Stimulated activated CD4-positive, alpha-beta T cell treated with anti-CD3 and anti-CD28 coated beads, Interleukin-1b, Interleukin-23, amount 100 ng/mL, for 24 hours (primary cell): ENCODE data around the gene TBC1D30.

Source experiments
- DNase-seq, 4 experiments: peaks; one replicate each; pipeline ENCODE4 v3.0.0-alpha.2; 2020; ENCODE audit warnings: low read depth in 4 of 4, low spot score in 1 of 4

TBC1D30 gene

DNA sequence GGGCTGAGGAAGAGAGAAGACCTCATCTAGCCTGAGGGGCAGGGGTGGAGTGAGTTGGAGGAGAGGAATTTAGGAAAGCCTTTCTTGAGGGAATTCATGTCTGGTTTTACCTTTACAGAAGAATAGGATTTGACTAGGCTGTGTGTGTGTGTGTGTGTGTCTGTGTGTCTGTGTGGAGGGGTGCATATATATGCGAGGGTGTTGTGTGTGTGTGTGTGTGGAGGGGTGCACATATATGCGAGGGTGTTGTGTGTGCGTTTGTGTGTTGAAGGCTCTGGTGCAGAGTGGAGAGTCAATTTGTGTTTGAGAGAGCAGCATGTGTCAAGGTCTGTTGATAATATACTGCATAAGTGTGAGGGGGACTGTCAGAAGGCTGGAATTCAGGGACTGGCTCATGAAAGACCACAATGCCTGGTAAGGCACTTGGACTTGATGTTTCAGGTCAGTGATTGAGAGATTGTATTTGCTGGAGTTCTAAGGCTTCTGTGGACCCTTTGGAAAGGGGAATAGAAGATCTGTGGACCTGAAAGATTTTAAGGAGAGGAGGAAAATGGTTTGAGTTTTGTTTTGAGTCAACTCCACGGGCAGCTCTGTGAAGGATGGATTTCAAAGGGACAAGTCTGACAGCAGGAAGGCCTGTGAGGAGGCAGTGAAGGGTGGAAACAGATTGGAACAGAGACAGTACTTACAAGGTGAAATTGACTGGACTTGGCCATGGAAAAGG lies 34.6 kb downstream of the TBC1D30 start:
- no peak for DNase-seq

DNA sequence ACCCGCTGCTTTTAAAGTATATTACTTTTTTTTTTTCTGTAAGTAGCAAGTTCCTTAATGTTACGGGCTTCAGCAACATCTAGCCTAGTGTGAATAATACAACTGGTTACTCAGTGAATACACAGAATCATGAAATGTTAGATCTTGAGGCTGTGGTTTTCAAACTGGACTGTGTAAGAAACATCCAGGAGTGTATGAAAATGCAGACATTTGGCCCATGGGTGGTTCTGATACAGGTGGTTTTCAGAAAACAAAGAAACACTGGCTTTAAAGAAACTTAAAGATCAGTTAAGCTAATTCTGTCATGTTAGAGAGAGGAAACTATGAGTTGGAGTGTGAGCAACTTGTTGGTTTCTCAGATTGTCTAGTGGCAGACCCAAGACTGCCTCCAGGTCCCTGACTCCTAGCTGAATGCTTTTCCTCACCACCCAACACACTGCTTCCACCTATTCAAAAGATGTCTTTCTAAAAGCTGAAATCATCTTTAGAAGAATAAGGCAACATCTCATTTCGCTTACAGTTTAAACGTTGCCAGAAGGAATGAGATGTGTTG lies 36.1 kb downstream of the TBC1D30 start:
- DNase-seq: no peak

DNA sequence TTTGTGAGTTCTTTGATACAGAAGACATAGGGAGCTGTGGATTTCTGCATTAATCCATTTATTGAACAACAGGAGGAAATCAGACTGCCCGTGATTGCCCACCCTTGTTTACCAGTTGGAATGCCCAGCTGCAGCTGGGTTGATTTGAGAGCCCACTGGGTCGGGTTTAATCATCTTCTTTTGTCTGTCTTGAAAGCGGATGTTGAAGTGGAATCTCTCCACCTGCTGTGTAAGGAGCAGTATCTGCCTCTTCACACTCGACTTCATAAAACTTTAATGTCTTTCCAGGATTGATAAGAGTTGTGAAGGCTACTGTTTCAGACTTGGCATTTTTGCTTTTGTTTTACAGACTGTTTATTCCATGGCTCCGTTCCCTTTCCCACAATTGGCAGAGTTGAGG lies 39.9 kb downstream of the TBC1D30 start:
- DNase-seq: no peak

DNA sequence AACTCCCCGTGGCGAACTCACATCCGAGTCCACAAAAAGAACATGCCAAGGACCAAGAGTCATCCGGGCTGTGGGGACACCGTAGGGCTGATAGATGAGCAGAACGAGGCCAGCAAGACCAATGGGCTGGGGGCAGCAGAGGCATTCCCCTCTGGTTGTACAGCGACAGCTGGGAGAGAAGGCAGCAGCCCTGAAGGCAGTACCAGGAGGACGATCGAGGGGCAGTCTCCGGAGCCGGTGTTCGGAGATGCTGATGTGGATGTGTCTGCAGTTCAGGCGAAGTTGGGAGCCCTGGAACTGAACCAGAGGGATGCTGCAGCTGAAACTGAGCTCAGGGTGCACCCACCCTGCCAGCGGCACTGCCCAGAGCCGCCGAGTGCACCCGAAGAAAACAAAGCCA lies 50.7 kb downstream of the TBC1D30 start:
- DNase-seq: no peak

DNA sequence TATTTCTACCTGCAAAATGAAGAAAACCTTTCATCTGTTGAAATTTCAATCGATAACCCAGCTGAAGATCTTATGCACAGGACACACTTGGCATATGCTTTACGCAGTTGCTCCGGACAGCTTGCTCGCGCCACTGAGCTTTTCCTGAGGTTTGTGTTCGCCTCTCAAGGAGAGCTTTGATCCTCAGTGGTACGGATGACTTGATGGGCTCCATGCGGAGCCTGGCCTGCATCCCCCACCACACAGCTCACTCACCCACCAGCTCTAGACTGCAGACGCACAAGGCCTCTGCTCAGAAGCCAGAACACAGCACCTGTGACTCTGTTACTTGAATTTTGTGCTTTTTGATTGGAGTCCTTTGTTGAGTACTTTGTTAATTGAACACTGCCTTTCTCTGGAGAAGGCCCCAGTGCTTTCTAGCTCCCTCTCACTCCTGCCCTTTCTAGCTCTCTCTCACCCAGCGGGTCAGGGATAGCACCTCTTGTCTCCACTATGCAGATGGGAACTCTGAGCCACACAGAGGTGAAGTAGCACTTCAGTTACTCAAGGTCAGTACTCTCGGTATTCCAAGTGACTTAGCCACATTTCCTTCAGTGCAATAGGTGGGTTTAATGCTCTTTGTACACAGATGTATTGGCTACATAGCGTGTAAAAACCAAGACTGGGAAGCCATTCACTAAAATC lies 52.1 kb downstream of the TBC1D30 start:
- DNase-seq: no peak

DNA sequence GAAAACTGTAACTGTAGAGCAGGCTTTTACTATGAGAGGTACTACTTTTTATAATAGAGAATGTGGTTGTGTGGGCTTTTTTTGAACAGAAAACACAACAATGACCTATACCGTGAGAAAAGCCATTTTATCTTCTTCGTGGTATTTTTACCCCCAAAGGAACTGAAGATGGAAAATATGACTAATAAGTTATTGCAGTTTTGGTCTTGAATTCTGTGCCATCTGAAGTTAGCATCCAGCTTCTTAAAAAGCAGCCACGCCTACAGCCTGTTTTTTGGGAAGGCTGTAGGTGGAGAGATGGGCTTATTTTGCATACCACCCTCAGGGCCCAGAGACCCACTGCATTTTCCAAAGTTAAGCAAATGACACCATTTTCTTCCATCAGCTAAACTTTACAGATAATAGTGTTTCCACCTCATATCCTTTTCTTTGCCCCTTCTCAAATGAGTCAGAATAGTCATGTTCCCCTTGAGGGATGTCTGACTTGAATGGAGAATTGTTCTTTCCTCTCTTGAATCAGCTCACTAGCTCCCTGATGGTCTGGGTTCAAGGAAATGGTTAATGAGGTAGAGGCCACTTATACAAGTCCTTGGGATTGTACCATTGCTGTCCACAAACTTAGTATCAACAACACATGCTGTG lies 53.0 kb downstream of the TBC1D30 start:
- no peak for DNase-seq

DNA sequence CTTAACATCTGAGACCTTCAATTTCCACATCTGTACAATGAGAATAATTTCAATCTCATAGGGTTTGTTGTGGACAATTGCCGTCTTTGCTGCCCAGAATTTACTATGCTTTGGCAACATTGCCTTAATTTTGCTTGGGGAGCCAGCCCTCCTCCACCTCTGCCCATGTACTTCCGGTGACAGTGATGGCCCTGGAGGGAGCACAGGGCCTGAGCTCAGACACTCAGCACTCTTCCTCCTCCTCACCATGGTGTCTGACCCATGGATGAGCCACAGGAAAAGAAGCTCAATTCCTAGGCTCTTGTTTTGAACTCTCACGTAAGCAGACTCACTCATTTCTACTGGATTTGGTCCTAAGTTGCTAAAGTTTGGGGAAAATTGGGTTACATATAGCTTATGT lies 58.2 kb downstream of the TBC1D30 start:
- no peak for DNase-seq

DNA sequence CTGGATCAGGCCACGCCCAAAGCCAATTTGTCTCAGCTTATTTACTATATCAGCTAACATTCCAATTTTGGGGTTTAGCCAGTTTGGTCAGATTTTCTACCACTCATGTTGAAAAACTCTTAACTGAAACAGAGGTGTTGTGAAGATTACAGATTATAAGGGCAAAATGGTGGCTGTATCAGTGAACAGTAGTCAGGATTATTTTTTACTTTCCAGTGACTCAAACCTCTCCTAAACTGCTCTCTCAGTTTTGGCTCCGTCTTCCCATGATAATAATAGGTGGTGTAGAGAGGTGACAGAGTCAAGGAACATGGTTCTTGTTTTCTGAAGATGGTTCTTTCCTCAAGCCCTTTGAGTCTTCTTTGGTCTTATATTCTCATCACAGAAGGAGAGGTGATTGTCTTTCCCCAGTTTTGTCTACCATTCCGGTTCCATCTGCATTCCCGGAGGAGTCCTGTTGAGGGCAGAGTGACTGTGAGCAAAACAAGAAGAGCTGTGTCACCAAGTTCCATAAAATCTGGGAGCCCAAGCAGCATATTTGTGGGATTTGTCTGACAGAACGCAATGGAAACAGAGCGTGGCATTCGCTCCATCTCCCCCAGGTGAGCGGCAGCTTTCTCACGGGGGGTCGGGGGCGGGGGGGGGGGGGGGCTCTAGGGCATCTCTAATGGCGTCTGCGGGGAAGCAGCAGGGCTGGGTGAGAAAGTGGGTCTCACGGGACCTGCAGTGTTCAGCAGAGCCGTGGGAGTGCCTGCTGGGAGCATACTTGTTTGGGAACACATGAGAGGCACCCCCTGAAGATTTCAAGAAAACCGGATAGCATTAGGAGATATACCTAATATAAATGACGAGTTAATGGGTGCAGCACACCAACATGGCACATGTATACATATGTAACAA lies 59.1 kb downstream of the TBC1D30 start:
- no peak for DNase-seq

DNA sequence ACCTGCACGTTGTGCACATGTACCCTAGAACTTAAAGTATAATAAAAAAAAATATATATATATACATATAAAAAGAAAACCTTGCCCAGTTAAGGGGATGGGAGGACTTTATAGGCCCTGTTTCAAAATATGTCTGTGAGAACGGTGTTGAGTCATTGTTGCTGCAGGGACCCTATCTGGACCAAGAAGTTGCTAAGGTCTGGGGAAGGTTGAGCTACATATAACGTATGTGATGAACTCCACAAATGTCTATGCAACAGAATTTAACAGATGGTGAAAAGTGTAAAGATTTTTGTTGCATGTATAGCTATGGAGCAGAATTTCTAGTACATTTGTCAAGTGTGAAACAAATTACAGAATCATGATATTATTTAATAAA lies 59.7 kb downstream of the TBC1D30 start:
- DNase-seq: no peak

DNA sequence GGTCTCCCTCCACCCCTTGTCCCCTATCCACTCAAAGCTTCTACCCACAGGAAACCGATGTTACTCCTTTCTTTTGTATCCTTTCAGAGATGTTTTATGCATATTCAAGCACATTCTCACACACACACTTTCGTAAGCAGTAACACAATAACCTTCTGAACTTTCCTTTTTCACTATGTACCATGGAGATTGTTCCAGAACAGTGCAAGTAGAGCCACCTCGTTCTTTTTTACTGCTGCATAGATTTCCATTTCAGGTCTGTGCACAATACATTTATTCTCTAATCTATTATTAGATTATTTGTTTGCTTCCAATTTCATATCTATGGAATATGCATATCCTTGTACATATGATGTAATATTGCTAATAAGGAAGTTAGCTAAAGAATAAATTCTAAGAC lies 60.3 kb downstream of the TBC1D30 start:
- DNase-seq: no peak

DNA sequence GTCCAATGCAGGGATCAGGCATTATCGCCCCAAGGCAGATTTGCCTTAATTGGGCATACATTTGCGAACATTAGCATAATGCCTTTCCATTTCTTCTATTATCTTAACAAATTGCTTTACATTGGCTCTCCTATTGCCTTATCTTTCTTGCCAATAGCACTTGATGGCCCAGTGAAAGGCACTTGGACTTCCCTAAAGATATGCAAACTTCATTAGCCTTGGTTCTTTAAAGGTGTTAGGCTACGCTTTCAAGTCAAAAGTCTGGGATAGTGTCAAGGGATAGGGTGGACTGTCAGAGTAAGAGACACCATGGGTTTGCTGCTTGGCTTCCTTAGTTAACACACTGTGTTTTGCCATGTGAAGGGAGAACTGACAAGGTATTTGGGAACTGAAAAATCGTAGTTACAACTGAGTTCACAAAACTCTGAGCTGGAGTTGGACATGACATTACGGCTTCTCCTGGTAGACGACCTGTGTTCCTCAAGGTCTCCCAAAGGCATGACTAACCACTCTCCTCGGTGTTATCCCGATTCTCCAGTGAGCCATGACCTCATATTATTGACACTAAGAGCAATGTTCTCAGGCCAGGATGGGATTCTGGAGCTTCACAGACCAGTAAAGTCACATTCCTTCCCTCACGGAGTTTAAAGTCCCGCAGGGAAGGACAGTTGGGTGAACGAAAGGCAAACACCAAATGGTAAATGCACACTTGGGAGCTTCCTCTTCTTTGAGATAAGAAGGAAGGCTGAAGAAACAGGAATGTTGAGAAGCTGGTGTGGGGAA lies 65.2 kb downstream of the TBC1D30 start:
- DNase-seq: no peak

DNA sequence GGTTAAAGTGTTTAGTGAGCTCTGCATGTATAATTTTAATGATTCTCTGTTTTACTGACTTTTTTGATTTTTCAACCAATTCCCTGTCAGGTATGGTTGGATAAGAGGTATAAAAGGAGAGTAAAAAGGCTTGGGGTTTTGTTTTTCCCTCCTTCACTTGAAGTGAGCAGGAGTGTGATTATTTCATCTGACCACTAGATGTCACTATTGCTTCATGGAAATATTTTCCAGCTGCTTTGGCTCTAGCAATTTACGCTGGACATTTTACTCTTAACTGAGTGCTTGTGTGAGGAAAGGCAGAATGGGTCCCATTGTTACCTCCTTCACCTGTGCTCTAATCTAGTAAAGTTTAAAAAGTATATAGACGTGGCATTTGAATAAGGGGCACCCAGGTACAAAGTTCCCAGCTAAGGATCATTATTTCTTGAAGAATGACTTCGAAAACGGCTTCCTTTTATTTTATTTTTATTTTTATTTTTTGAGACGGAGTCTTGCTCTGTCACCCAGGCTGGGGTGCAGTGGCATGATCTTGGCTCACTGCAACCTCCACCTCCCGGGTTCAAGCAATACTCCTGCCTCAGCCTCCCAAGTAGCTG lies 66.5 kb downstream of the TBC1D30 start:
- no peak for DNase-seq

DNA sequence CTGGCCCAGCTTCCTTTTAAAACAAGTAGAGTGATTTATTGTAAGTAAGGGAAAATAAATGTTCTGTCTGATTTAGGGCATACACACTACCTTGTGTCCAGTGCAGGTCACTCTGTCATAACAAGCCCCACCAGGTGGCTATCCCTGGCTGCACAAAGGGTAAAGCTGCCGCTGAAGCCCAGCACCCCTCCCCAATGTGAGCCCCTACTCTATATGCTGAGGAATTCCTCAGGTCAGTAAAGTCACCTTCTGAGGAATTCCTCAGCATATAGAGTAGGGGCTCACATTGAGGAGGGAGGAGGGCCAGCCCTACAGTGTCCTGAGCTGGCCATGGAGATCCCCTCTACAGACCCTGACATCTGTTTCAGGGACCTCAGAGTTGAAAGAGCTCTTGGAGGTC lies 67.2 kb downstream of the TBC1D30 start:
- DNase-seq: no peak

DNA sequence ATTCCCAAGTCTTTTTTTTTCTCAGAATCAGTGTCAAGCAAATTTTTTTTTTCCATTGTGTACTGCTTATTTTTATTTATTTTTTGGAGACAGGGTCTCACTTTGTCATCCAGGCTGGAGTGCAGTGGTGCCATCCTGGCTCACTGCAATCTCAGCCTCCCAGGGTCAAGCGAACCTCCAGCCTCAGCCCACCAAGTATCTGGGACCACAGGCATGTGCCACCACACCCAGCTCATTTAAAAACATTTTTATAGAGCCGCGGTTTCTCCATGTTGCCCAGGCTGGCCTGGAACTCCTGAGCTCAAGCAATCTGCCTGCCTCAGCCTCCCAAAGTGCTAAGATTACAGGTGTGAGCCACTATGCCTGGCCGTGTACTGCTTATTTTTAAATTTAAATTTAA lies 68.1 kb downstream of the TBC1D30 start:
- no peak for DNase-seq

DNA sequence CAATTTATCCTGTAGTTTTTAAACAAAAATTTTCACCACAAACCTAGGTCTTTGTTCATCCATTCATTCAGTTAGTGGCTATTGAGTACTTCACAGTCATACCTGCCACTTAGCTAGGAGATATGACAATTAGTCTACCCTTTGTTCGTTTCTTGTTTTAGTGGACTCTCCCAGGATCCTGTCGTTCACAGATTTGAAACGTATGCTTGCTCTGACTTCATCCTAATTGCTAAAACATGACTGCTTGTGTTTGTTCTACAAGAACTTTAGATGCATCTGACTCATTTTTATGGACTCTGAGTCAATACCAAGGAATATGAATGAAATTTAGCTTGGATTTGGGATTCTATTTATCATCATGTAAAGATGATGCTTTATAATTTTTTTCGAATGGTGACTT lies 69.5 kb downstream of the TBC1D30 start:
- DNase-seq: no peak

DNA sequence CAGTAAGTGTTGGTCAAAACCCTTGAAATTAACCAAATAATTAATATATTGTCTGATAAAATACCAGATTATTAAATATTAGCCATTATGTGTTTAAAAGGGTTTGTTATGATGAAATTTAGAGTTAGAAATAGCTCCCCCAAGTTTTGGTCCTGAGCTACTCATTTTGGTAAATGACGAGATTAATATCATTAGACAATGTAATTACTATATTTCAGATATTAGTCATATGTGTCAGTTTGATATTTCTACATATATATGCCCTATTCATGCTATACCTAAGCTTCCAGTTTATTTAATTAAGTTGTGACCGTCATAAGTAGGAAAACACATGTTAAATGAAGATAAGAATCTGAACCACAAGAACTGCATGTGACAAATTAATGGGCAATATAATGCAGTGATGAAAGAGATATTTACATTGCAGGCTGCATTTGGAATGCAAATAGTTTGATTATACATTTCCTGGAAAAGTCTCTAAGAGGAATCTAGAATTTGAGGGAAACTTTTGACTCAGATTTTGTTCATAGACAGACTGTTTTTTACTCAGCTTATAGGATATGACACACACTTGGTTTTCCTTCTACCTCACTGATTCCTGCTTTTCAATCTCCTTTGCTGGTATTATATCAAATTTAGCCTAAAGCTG lies 70.5 kb downstream of the TBC1D30 start:
- DNase-seq: no peak

DNA sequence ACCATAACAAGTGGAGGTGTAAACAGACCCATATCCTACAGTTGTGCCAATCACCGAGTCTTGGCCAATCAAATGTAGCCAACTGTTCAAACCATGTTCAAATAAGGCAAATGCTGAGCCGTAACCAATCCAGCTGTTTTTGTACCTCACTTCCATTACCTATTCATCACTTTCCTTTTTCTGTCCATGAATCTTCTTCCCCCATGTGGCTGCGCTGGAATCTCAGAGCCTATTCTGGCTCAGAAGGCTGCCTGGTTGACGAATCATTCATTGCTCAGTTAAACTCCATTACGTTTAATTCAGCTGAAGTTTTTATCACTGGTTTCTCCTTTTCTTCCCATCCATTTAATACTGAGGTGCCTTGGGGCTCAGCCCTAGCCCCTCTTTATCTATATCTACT lies 71.1 kb downstream of the TBC1D30 start:
- no peak for DNase-seq

DNA sequence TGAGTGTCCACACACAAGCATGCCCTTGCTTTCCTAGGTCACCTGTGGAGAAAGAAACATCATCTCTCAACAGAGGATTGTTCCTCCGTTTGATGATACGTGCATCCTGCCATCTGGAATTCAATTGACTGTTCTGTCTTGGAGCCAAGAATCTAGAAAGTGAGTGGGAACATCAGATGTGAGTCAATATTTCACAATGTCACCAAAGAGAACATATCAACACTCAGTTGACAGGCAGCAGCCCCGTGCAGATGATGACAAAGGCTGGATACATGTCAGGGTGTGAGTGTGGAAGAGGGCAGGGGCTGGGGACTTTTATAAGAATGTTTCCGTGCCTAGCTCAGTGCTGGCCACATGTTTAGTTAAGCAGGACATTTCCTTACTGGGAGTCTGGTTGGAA lies 76.1 kb downstream of the TBC1D30 start:
- no peak for DNase-seq

DNA sequence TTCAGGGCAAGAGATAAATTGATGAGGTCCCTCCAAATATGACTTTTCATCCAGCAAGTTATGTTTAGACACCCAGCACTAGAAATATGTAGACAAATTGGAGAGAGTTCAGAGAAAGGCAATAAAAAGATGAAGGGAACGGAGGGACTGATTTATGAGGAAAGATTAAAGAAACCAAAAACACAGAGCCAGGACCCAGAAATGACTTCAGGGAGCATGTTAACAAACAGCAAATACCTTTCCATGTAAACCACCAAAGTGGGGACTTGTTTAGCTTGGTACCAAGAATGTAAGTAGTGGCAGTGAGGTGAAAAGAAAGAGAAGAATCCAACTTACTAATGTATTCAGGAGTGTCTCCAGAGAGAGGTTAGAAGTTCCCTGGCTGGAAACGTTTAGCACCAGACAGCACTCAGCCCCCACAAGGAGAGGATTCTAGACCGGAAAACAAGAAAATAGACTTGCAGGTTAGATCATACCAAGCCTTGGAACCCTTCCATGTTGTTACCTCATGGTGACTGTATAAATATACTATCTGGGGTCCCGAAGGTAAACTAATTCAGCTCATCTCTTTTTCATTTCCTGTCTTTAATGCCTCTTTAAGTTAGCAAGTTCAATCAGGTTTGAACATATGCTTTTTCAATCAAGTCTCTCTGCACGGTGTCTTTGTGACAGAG lies 79.2 kb downstream of the TBC1D30 start:
- no peak for DNase-seq
